Effector memory CD8-positive, alpha-beta T cell (primary cell): ENCODE measurements around the gene NTN1.

Source experiments
- ATAC-seq: fragments of 150-1000 bp; cut with Tn5 transposase; replicated peaks from 2 replicates; pipeline ENCODE4 v1.10.0; 2021; ENCODE audit warnings: mild to moderate bottlenecking, moderate library complexity
- DNase-seq, 3 experiments: peaks; one replicate each; pipeline ENCODE4 v3.0.0; 2021
- H3K27ac Mint-ChIP-seq, 2 donors: one replicate each; pipeline ENCODE4 v1.8.0; 2022; ENCODE audit warnings: mild to moderate bottlenecking in 2 of 2, mixed read lengths in 2 of 2, moderate library complexity in 2 of 2
- H3K27me3 Mint-ChIP-seq, 2 donors: one replicate each; pipeline ENCODE4 v1.8.0; 2022; ENCODE audit warnings: mixed read lengths in 2 of 2
- H3K36me3 Mint-ChIP-seq: one replicate; pipeline ENCODE4 v1.8.0; 2022; ENCODE audit warnings: mild to moderate bottlenecking, moderate library complexity, mixed read lengths; ENCODE audit not compliant: insufficient read depth
- H3K4me1 Mint-ChIP-seq, 2 donors: one replicate each; pipeline ENCODE4 v1.8.0; 2022; ENCODE audit warnings: low read depth in 2 of 2, mixed read lengths in 2 of 2
- H3K4me3 Mint-ChIP-seq, 2 donors: one replicate each; pipeline ENCODE4 v1.8.0; 2022; ENCODE audit warnings: mild to moderate bottlenecking in 2 of 2, mixed read lengths in 2 of 2, moderate library complexity in 2 of 2
- H3K9me3 Mint-ChIP-seq, 2 donors: one replicate each; pipeline ENCODE4 v1.8.0; 2022; ENCODE audit warnings: mixed read lengths in 2 of 2

NTN1 gene

DNA sequence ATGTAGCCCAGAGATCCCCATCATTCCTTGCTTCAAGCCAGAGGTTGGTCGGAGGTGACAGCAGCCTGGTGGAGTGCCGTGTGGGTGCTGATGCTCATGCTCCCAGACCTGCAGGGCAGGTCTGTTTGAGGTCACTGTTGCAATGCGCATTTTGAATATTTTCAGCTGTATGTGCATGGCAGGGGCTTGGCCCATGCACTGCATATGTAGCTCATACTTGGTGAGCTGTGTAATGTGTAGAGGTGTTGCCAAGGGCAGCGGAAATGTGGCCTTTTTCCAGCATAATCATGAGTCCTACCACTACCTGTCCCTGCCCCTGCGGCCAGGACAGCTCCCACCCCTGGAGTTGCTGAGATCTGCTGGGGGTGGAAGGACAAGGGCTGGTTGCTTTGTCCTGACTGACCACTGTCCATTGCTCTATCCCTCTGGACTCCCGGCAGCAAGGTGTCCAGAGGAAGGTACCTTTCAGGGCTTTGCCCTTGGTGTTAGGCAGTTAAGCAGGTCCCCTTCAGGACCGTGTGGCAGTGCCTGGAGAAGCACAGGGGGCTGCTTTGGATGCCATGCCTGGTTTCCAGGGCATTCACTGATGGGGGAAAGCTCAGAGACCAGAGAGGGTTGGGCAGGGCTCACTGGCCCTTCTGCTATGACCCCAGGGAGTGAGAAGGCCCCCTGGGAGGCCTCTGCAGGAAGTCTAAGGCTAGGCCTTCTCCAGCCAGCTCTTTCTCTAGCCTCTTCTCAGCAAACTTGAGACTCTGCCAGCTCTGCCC is 215.2 kb downstream of the NTN1 start:
- Mint-ChIP-seq H3K4me3 (no peak overlapping the region), H3K9me3 (no peaks in the 10 kb centered on the region), H3K4me1 (peaks cover 13 to 16% of the 10 kb centered on the region in 2 donors), H3K27ac (no peak overlapping the region), H3K27me3 (peaks cover 0 to 13% of the 10 kb centered on the region in 2 donors), H3K36me3 (peaks cover 12% of the 10 kb centered on the region)
- DNase-seq (no peak), ATAC-seq (no peak)

DNA sequence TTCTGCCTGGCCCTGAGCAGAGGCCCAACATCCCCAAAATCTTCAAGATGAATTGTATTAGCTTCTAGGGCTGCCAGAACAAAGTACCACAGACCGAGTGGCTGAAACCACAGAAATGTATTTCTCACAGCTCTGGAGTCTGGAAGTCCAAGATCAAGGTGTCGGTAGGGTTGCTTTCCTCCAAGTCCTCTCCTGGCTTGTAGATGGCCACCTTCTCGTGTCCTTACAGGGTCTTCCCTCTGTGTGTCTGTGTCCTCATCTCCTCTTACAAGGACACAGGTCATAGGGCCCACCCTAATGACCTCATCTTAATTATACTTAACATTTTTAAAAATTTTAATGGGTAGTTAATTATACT is 215.7 kb downstream of the NTN1 start:
- H3K36me3 Mint-ChIP-seq, result peaks cover 13% of the 10 kb centered on the region
- no peak overlapping the region for H3K27ac Mint-ChIP-seq
- peaks cover 15 to 19% of the 10 kb centered on the region in 2 donors for H3K4me1 Mint-ChIP-seq
- DNase-seq, result no peak
- peaks cover 0 to 13% of the 10 kb centered on the region in 2 donors for H3K27me3 Mint-ChIP-seq
- no peak for ATAC-seq
- no peaks in the 10 kb centered on the region for H3K9me3 Mint-ChIP-seq
- H3K4me3 Mint-ChIP-seq, result no peak overlapping the region

DNA sequence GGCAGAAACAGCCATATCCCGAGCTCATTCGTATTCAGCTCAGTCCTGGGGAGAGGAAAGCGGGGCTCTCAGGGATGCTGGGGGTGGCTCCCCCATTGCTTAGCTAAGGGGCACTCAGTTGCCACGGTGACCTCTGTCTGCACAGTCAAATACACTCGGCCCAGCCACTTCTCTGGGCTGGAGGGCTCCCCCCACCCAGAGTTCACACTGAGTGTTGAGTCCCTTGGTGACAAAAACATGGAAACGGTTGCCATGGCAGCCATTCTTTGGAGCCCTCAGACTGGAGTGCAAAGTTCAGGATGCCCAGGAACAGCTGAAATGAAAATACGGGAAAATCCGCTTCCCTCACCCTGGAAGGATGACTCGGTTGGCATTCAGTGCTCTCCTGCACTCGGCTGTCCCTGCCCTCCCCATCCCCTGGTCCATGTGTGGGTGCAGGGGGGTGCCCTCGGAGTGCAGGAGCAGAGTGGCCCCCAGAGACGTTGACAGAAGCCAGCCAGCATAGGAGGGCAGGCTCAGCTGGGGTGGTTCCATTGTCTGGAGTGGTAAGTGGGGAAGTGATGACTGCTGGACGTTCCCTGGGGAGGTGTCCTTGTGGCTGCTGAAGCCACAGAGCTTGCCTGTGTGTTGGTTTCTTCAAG is 216.5 kb downstream of the NTN1 start:
- Mint-ChIP-seq H3K27me3 (peaks cover 0 to 13% of the 10 kb centered on the region in 2 donors), H3K4me3 (peak overlapping the region in 1 of 2 donors; percentile 84), H3K36me3 (peaks cover 16% of the 10 kb centered on the region), H3K9me3 (no peaks in the 10 kb centered on the region), H3K27ac (no peak overlapping the region), H3K4me1 (peaks cover 15 to 19% of the 10 kb centered on the region in 2 donors)
- DNase-seq, result no peak
- no peak for ATAC-seq

DNA sequence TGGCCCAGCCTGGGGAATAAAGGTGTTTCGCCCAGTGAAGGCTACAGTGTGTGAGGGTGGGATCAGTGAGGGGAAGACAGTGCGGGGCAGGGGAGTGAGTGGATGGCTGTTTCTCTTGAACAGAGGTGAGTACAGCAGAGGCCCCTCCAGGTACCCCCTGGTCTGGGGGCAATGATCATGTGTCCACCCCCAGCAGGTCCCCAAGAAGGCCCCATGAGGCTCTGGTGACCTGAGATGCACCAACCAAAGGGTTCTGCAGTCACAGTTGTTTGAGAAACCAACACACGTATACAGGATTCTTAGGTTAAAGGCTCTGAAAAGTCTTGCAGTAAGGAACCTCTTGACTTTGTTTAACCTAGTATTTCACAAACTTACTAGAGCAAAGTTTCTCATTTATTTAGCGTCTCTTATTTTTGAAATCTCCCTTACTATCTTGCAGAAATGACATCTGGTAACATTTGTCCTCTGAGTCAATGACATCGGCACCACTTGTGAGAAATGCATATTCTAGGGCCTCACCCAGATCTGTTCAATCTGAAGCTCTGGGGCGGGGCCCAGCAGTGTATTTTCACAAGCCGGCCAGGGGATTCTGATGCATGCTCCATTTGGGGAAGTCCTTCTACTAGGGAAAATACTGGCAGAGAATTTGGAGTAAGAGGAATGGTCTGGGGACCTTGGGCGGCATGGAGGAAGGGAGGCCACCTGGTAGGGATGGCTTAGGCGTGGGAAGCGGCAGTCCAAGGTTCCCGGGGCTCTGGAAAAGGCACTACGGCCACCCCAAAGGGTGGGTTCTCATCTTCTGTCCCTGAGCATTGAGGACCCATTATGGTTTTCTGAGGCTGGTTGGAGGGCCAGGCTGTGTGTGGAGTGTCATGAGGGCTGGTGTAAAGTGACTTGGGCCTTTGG is 217.3 kb downstream of the NTN1 start:
- ATAC-seq, result no peak

DNA sequence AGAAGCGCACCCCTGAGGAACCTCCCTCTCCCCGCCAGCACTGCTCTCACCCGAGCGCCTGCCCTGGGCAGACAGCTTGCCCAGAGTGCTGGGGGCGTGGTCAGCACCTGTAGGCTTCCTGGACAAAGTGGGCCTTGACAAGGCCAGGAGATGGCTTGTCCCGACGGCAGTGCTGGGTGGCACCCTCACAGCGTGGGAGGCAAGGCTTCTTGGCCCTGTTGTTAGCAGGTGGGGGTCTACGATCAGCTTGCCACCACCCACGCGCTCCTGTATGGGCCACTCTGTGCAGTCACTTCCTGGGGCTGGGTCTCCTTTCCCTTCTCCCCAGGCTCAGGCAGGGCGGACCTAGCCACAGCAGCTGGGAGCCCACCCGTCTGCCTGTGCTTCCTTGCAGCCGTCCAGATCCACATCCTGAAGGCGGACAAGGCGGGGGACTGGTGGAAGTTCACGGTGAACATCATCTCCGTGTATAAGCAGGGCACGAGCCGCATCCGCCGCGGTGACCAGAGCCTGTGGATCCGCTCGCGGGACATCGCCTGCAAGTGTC is 218.0 kb downstream of the NTN1 start:
- peak overlapping the region; percentile 78 to 84 for H3K4me3 Mint-ChIP-seq
- H3K36me3 Mint-ChIP-seq, result peaks cover 13% of the 10 kb centered on the region
- no peak for DNase-seq
- H3K27ac Mint-ChIP-seq, result peak overlapping the region; percentile 63 to 71
- no peaks in the 10 kb centered on the region for H3K9me3 Mint-ChIP-seq
- H3K27me3 Mint-ChIP-seq, result peaks cover 0 to 2% of the 10 kb centered on the region in 2 donors
- ATAC-seq, result no peak
- peaks cover 15 to 19% of the 10 kb centered on the region in 2 donors for H3K4me1 Mint-ChIP-seq

More for the DNA sequence above, 217.3 kb downstream of the NTN1 start:
- no peak for DNase-seq
- peaks cover 15 to 19% of the 10 kb centered on the region in 2 donors for H3K4me1 Mint-ChIP-seq
- peaks cover 0 to 10% of the 10 kb centered on the region in 2 donors for H3K27me3 Mint-ChIP-seq
- H3K36me3 Mint-ChIP-seq, result peaks cover 16% of the 10 kb centered on the region
- no peaks in the 10 kb centered on the region for H3K9me3 Mint-ChIP-seq
- peak overlapping the region; percentile 63 to 71 for H3K27ac Mint-ChIP-seq
- peak overlapping the region; percentile 78 to 84 for H3K4me3 Mint-ChIP-seq

DNA sequence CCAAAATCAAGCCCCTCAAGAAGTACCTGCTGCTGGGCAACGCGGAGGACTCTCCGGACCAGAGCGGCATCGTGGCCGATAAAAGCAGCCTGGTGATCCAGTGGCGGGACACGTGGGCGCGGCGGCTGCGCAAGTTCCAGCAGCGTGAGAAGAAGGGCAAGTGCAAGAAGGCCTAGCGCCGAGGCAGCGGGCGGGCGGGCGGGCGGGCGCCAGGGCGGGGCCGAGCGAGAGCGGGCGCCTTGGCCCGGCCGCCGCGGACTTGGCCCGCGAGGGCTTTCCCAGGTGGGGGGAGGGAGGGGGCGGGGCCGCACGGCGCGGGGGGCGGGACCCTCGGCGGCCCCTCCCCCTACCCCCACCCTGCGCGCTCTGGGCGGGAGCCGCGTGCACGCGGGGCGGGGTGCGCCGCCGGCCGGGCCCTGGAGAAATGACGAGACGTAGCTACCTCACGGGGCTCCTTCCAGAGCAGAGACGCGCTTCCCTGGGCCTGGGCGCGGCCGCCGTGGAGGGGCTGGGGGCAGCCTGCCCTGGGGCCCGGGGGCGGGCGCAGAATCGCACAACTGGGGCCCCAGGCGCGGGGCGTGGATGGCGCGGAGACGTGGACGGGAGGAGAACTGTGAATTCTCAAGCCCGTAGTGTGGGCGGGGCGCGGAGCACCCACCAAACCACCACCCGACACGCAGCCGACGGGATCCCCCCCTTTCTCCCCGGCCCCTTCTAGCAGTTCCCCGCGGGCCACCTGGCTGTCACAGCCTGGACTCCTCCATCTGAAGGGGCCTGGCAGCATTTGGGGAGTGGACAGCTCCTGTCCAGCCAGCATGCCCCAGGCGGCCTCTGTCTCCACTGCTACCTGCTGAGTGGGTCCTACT is 218.7 kb downstream of the NTN1 start:
- Mint-ChIP-seq H3K27me3 (no peaks in the 10 kb centered on the region), H3K9me3 (no peaks in the 10 kb centered on the region), H3K4me3 (peak overlapping the region; percentile 78 to 84), H3K36me3 (peaks cover 12% of the 10 kb centered on the region), H3K4me1 (peaks cover 15 to 19% of the 10 kb centered on the region in 2 donors), H3K27ac (peak overlapping the region in 1 of 2 donors; percentile 82)
- DNase-seq (peak; percentile 63 to 66 (median 63)), ATAC-seq (peak; percentile 78)

DNA sequence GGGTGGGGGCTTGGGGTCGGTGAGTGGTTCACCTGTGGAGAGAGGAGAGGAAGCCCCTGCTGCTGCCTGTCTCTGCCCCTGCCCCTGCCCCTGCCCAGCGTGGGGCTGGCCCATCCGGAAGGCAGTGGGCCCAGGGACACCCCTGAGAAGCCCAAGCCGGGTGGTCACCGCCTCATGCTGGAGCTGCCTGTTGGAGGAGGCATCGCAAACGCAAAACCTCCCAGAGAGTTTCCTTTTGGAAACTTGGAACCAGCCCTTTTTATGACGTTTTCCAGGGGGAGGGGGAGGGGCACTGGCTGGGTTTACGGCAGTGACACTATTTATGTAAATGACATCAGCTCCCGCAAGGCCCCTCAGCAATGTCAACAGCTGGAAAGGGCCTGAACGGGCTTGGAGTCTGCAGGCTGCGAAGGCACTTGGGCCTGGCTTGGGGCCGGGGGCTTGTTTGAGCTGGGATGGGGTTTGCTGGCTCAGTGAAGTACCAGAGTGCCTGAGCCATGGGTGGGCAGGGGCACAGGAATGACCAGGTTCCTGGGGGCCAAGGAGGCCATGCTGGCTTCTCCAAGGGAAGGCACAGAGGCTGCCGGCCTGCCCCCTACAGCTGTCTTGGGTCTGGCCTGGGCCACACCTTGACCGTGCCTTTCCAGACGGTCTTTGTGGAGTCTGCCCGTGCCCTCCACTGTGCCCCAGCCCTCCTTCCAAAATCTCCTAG is 219.5 kb downstream of the NTN1 start:
- peak overlapping the region; percentile 85 to 87 for H3K27ac Mint-ChIP-seq
- H3K9me3 Mint-ChIP-seq, result no peaks in the 10 kb centered on the region
- H3K27me3 Mint-ChIP-seq, result no peaks in the 10 kb centered on the region
- no peak for DNase-seq
- no peak for ATAC-seq
- peaks cover 15% of the 10 kb centered on the region for H3K36me3 Mint-ChIP-seq
- H3K4me3 Mint-ChIP-seq, result peak overlapping the region; percentile 78 to 84
- H3K4me1 Mint-ChIP-seq, result peaks cover 15 to 19% of the 10 kb centered on the region in 2 donors

DNA sequence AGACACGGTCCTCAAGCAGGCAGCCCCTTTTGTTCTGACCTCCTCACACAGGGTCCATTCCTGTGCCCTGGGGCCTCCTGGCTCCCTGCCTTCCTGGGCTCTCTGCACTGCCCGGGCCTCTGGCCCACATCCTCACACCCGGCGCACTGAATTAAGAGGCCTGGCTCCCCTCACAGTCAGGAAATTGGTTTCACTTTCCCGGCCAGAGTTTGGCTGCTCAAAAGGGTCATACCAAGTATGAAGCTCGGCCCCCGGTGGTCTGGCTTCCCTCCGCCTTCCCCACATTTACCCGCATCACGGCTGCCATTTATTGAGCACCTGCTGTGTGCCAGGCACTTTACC is 220.0 kb downstream of the NTN1 start:
- H3K4me1 Mint-ChIP-seq, result peaks cover 15 to 19% of the 10 kb centered on the region in 2 donors
- peak overlapping the region; percentile 85 to 87 for H3K27ac Mint-ChIP-seq
- DNase-seq (no peak), ATAC-seq (no peak)
- H3K4me3 Mint-ChIP-seq, result peak overlapping the region; percentile 78 to 84
- no peaks in the 10 kb centered on the region for H3K27me3 Mint-ChIP-seq
- peaks cover 15% of the 10 kb centered on the region for H3K36me3 Mint-ChIP-seq
- no peaks in the 10 kb centered on the region for H3K9me3 Mint-ChIP-seq

DNA sequence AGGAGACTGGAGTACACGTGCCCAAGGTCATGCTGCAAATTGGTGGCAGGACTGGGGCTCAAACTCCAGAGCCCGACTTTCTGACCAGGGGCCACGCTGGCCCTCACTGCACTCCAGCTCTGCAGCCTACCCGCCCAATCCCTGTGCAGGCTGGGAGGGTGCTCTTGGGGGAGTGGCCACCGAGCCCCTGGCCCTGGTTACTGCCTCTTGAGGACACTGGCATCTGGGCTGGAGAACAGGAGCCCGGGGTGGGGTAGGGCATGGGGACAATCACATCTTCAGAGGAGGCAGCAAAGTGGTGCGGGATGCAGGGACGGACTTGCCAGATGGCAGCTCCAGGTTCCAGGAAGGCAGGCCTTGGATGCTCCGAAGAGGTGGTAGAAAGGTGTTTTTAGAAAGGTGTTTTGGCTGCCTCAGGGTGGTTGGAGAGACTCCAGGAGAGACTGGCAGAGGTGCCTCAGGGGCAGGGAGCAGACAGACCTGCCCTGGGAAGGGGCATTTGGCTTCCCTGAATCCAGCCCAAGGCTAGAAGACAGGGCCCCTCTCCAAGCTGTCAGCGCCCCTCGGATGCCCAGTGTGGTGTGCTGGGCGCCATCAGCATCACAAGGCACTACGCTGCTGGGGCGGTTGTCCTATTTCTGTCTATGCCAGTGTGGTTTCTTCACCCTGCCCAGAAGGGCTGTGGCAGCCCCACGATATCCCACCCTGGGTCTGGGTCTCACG is 220.6 kb downstream of the NTN1 start:
- H3K27ac Mint-ChIP-seq, result peak overlapping the region; percentile 85 to 87
- H3K9me3 Mint-ChIP-seq, result no peaks in the 10 kb centered on the region
- no peak for ATAC-seq
- peak overlapping the region; percentile 78 to 84 for H3K4me3 Mint-ChIP-seq
- peaks cover 15 to 19% of the 10 kb centered on the region in 2 donors for H3K4me1 Mint-ChIP-seq
- H3K27me3 Mint-ChIP-seq, result no peaks in the 10 kb centered on the region
- DNase-seq, result no peak
- H3K36me3 Mint-ChIP-seq, result peaks cover 15% of the 10 kb centered on the region

DNA sequence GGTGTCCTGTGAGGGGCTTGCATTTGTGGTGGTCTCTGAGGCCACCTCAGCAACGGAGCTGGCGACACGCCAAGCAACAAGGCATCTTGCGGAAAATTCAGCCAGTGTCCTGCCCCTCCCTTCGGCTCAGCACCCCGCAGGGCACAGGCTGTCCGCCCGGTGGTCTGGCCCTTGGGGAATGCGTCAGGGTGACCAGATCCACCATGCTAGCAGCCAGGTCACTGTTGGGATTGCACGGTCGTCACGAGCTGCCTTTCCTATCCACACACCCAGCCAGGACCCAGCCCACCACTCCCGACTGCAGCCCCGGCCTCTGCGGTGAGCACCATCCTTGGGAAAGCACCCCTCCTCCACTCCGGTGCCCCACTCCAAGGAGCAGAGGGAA is 221.2 kb downstream of the NTN1 start:
- Mint-ChIP-seq H3K27me3 (no peaks in the 10 kb centered on the region), H3K4me3 (no peak overlapping the region), H3K36me3 (peaks cover 15% of the 10 kb centered on the region), H3K4me1 (peaks cover 15 to 19% of the 10 kb centered on the region in 2 donors), H3K27ac (peak overlapping the region in 1 of 2 donors; percentile 74), H3K9me3 (no peaks in the 10 kb centered on the region)
- ATAC-seq (no peak), DNase-seq (no peak)

DNA sequence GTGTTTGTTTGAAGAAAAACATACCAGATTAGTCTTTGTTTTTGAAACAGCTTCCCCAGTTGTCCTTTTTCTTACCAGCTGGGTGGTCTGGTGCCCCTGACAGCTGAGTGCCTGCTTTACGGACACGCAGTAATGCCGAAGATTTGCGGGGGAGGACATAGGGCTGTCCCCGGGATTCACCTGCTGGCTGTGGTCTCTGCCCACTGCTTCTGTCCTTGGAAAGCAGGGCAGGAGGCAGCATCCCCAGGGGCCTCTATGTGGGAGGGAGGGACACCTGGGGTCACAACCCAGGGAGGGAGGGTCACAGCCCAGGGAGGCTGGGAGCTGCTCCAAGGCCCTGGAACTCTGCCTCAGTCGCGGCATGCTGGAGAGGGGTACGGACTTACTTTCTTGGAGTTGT is 221.7 kb downstream of the NTN1 start:
- Mint-ChIP-seq H3K4me1 (peaks cover 15 to 19% of the 10 kb centered on the region in 2 donors), H3K36me3 (peaks cover 15% of the 10 kb centered on the region), H3K9me3 (no peaks in the 10 kb centered on the region), H3K27me3 (no peaks in the 10 kb centered on the region), H3K4me3 (no peak overlapping the region), H3K27ac (peak overlapping the region in 1 of 2 donors; percentile 74)
- no peak for ATAC-seq
- no peak for DNase-seq
